H1 (cell line): ENCODE results near the gene ADH1B. TPM values are rescaled to one million over a fixed set of nuclear protein-coding genes. Genes with fewer than 3 reads are reported as not detected.

Experiments used
- CTCF ChIA-PET: fragments of 300-600 bp; sonication (Branson Sonifier 250); formaldehyde crosslinking; loops from one replicate; lab custom pipeline; 2021; ENCODE audit not compliant: partially characterized antibody; lab: Charles Lee
- POLR2A ChIA-PET: fragments of 300-600 bp; sonication (Branson Sonifier 250); formaldehyde crosslinking; loops from one replicate; lab custom pipeline; 2021; ENCODE audit warnings: inconsistent platforms; ENCODE audit not compliant: partially characterized antibody; lab: Charles Lee
- DNase-seq, 2 experiments: peaks; one replicate each; pipeline versions ENCODE4 v3.0.0 to v3.0.0-alpha.2; 2010 to 2022; ENCODE audit warnings: low spot score in 2 of 2, low read depth in 1 of 2, mixed read lengths in 1 of 2
- FAIRE-seq: peaks from 2 replicates; lab custom pipeline; 2011; peaks lifted over from hg19 to GRCh38; lab: Jason Lieb, UNC
- H2AFZ ChIP-seq: 2 replicates; pipeline ENCODE4 v1.8.1; 2012; ENCODE audit warnings: low read length, inconsistent platforms
- H2AK5ac ChIP-seq: 2 replicates; pipeline ENCODE4 v1.6.1; 2013; ENCODE audit warnings: low read depth, low read length
- H2BK120ac ChIP-seq: replicated peaks from 2 replicates; pipeline ENCODE3; 2013; ENCODE audit warnings: low read depth, low read length, inconsistent platforms
- H2BK12ac ChIP-seq: 2 replicates; pipeline ENCODE4 v1.6.1; 2013; ENCODE audit warnings: low read depth, low read length
- H2BK15ac ChIP-seq: 2 replicates; pipeline ENCODE4 v1.6.1; 2013; ENCODE audit warnings: low read length
- H2BK20ac ChIP-seq: 2 replicates; pipeline ENCODE4 v1.6.1; 2013; ENCODE audit warnings: low read length
- H2BK5ac ChIP-seq: 2 replicates; pipeline ENCODE4 v1.6.1; 2013; ENCODE audit warnings: low read depth, low read length
- H3K14ac ChIP-seq: 2 replicates; pipeline ENCODE4 v1.6.1; 2013; ENCODE audit warnings: inconsistent platforms; ENCODE audit not compliant: insufficient read length
- H3K18ac ChIP-seq: 2 replicates; pipeline ENCODE4 v1.6.1; 2013; ENCODE audit warnings: low read length; ENCODE audit errors: extremely low read depth
- H3K23ac ChIP-seq: 2 replicates; pipeline ENCODE4 v1.6.1; 2013; ENCODE audit warnings: inconsistent platforms; ENCODE audit not compliant: insufficient read length
- H3K23me2 ChIP-seq: 2 replicates; pipeline ENCODE4 v1.6.1; 2013; ENCODE audit warnings: low read depth, low read length
- H3K27ac ChIP-seq: 2 replicates; pipeline ENCODE4 v1.6.1; 2011; ENCODE audit warnings: low read depth, low read length, inconsistent platforms
- H3K27me3 ChIP-seq, 4 experiments: replicated peaks in 1 of 4; 1 replicate in 1 of 4; 2 replicates in 3 of 4; pipeline versions ENCODE4 v1.6.1 to v1.8.1; 2011 to 2013; ENCODE audit warnings: low read length in 3 of 4, mild to moderate bottlenecking in 3 of 4, inconsistent platforms in 2 of 4, mixed read lengths in 2 of 4, moderate library complexity in 1 of 4; ENCODE audit not compliant: control insufficient read depth in 3 of 4, insufficient read depth in 3 of 4; ENCODE audit errors: extremely low read depth in 1 of 4
- H3K36me3 ChIP-seq, 4 experiments: 2 replicates each; pipeline versions ENCODE4 v1.6.1 to v1.8.1; 2011 to 2013; ENCODE audit warnings: mild to moderate bottlenecking in 4 of 4, low read length in 3 of 4, moderate library complexity in 2 of 4, control low read depth in 1 of 4, inconsistent platforms in 1 of 4; ENCODE audit not compliant: insufficient read depth in 4 of 4, control insufficient read depth in 2 of 4
- H3K4ac ChIP-seq: replicated peaks from 2 replicates; pipeline ENCODE3; 2013; ENCODE audit warnings: low read length, low read depth, mixed read lengths, inconsistent platforms; ENCODE audit not compliant: insufficient read length
- H3K4me1 ChIP-seq, 4 experiments: replicated peaks in 1 of 4; 1 replicate in 1 of 4; 2 replicates in 3 of 4; pipeline versions ENCODE4 v1.6.1 to v1.8.1; 2011 to 2013; ENCODE audit warnings: low read length in 3 of 4, inconsistent platforms in 2 of 4, mixed read lengths in 1 of 4; ENCODE audit not compliant: insufficient read depth in 4 of 4, control insufficient read depth in 3 of 4
- H3K4me2 ChIP-seq, 2 experiments: 2 replicates each; pipeline versions ENCODE4 v1.6.1 to v1.8.1; 2011 to 2013; ENCODE audit warnings: low read depth in 2 of 2, low read length in 2 of 2, control low read depth in 1 of 2, inconsistent platforms in 1 of 2, mild to moderate bottlenecking in 1 of 2; ENCODE audit not compliant: insufficient read depth in 1 of 2
- H3K4me3 ChIP-seq, 4 experiments: fragments of 200-600, 300-600 bp in 1 of 4; sonication (generic), shearing (Covaris generic), sonication (Bioruptor Twin) in 1 of 4; 2 replicates each; pipeline versions ENCODE4 v1.5.1 to v1.8.1; 2011 to 2016; ENCODE audit warnings: low read length in 4 of 4, low read depth in 3 of 4, control low read depth in 2 of 4, inconsistent platforms in 2 of 4, mild to moderate bottlenecking in 2 of 4, mixed read lengths in 1 of 4, moderate library complexity in 1 of 4; ENCODE audit not compliant: insufficient read depth in 2 of 4; ENCODE audit errors: extremely low read depth in 1 of 4
- H3K56ac ChIP-seq: replicated peaks from 2 replicates; pipeline ENCODE3; 2013; ENCODE audit warnings: low read depth, mild to moderate bottlenecking, mixed read lengths, low read length, inconsistent platforms; ENCODE audit not compliant: insufficient read length
- H3K79me1 ChIP-seq: 2 replicates; pipeline ENCODE4 v1.6.1; 2013; ENCODE audit warnings: low read depth, low read length, control low read depth
- H3K79me2 ChIP-seq, 2 experiments: 2 replicates each; pipeline versions ENCODE4 v1.6.1 to v1.8.1; 2012 to 2013; ENCODE audit warnings: low read length in 2 of 2, mild to moderate bottlenecking in 2 of 2, inconsistent platforms in 1 of 2; ENCODE audit not compliant: insufficient read depth in 2 of 2, control insufficient read depth in 1 of 2
- H3K9ac ChIP-seq, 4 experiments: replicated peaks in 1 of 4; 1 replicate in 1 of 4; 2 replicates in 3 of 4; pipeline versions ENCODE4 v1.6.1 to v1.8.1; 2011 to 2013; ENCODE audit warnings: low read depth in 3 of 4, low read length in 3 of 4, control low read depth in 2 of 4, mild to moderate bottlenecking in 2 of 4, moderate library complexity in 2 of 4, inconsistent platforms in 1 of 4; ENCODE audit errors: extremely low read depth in 1 of 4
- H3K9me3 ChIP-seq, 2 experiments: 2 replicates each; pipeline versions ENCODE4 v1.6.1 to v1.8.1; 2012 to 2013; ENCODE audit warnings: mild to moderate bottlenecking in 2 of 2, moderate library complexity in 2 of 2, control low read depth in 1 of 2, inconsistent platforms in 1 of 2, low read depth in 1 of 2, low read length in 1 of 2, mixed read lengths in 1 of 2; ENCODE audit not compliant: insufficient read depth in 2 of 2
- H4K20me1 ChIP-seq, 2 experiments: replicated peaks in 1 of 2; 2 replicates each; pipeline versions ENCODE3 to v1.8.1; 2011 to 2013; ENCODE audit warnings: inconsistent platforms in 2 of 2, low read length in 2 of 2, mild to moderate bottlenecking in 1 of 2; ENCODE audit not compliant: insufficient read depth in 2 of 2, control insufficient read depth in 1 of 2
- H4K5ac ChIP-seq: 2 replicates; pipeline ENCODE4 v1.6.1; 2013; ENCODE audit warnings: low read length, low read depth, mixed read lengths, inconsistent platforms; ENCODE audit not compliant: insufficient read length
- H4K8ac ChIP-seq: 2 replicates; pipeline ENCODE4 v1.8.0; 2013; ENCODE audit warnings: mild to moderate bottlenecking, moderate library complexity, low read length, inconsistent platforms; ENCODE audit not compliant: insufficient read depth; ENCODE audit errors: extremely low read depth
- H4K91ac ChIP-seq: replicated peaks from 2 replicates; pipeline ENCODE3; 2013; ENCODE audit warnings: low read length, mixed read lengths, inconsistent platforms; ENCODE audit not compliant: insufficient read length
- WGBS, 2 experiments: shearing (Covaris generic) in 1 of 2; methylation state at CpG; one replicate each; pipeline versions ENCODE4 v1.1.6 to v1.1.7; 2013 to 2015; ENCODE audit warnings: low lambda C conversion rate in 2 of 2, mixed read lengths in 2 of 2, inconsistent platforms in 1 of 2, low coverage in 1 of 2, missing lambda C conversion rate in 1 of 2; ENCODE audit not compliant: insufficient replicate concordance in 2 of 2, insufficient coverage in 1 of 2, insufficient read length in 1 of 2; ENCODE audit errors: extremely low coverage in 1 of 2, missing lambda C conversion rate in 1 of 2; 5-methylcytosine and 5-hydroxymethylcytosine counted together
- polyA plus RNA-seq, 7 experiments: library from polyadenylated mRNA; depleted of rRNA in 3 of 7; stranded (reverse) in 5 of 7; unstranded in 2 of 7; fragments of >200 nt in 5 of 7; fragments of 200-250 nt in 2 of 7; gene quantifications; 1 replicate in 5 of 7; 2 replicates in 1 of 7; 4 replicates in 1 of 7; pipeline versions ENCODE4 v1.2.1 to v1.2.3, GENCODE V29; 2011 to 2013; ENCODE audit warnings: missing spikeins in 2 of 7, mixed read lengths in 2 of 7
- total RNA-seq: library from RNA; stranded (reverse); fragmentation: NEBNext Ultra II Directional; extraction: Animal tissue kit (Norgen Biotek cat#: 25700); gene quantifications from 2 replicates; pipeline ENCODE4 v1.2.1, GENCODE V29; 2021

Gene ADH1B
- total and polyA plus RNA-seq, 2 of the 8 experiments (the other 6 are each of a cell fraction or from before 2014, with no cell fraction given), result not detected

- no peak for FAIRE-seq
- H2BK5ac ChIP-seq, result no peak overlapping the region
- H4K5ac ChIP-seq, result no peak overlapping the region
- no peak overlapping the region for H2AK5ac ChIP-seq
- no peak overlapping the region for H3K9ac ChIP-seq
- no peaks in the 10 kb centered on the region for H3K36me3 ChIP-seq
- no peak overlapping the region for H3K4ac ChIP-seq
- no peaks in the 10 kb centered on the region for H3K79me1 ChIP-seq
- no peak overlapping the region for H2BK15ac ChIP-seq
- H2BK12ac ChIP-seq, result no peak overlapping the region
- no peak overlapping the region for H2BK20ac ChIP-seq
- no peak overlapping the region for H3K23ac ChIP-seq
- H3K56ac ChIP-seq, result no peak overlapping the region
- no peaks in the 10 kb centered on the region for H3K27me3 ChIP-seq
- H3K14ac ChIP-seq, result no peak overlapping the region
- H3K27ac ChIP-seq, result no peak overlapping the region
- no peaks in the 10 kb centered on the region for H3K23me2 ChIP-seq
- H3K79me2 ChIP-seq, result no peaks in the 10 kb centered on the region
- H4K20me1 ChIP-seq, result no peaks in the 10 kb centered on the region
- no peak overlapping the region for H2AFZ ChIP-seq
- no peak overlapping the region for H3K4me2 ChIP-seq
- WGBS, 2 experiments, result 94% methylated on average over 3 of the region's 3 CpGs; no CpG with 5 or more reads in 1 of the 2 experiments
- H3K4me1 ChIP-seq, result no peaks in the 10 kb centered on the region
- no peak for DNase-seq
- H3K4me3 ChIP-seq, result no peak overlapping the region
- no peak overlapping the region for H2BK120ac ChIP-seq
- peaks cover 3 to 4% of the 10 kb centered on the region in 2 experiments; a peak in 1 of 4 replicates for H3K9me3 ChIP-seq
- no peak overlapping the region for H4K8ac ChIP-seq
- ChIA-PET CTCF (no interaction called here), POLR2A (no interaction called here)
- H4K91ac ChIP-seq, result no peak overlapping the region
- no peak overlapping the region for H3K18ac ChIP-seq
These were observed 45.3 kb downstream of the ADH1B start for GRCh38 chr4:99275885-99276284.
